HCT116 (cell line): ENCODE results near the gene CMC1. TPM values are rescaled to one million over a fixed set of nuclear protein-coding genes. Genes with fewer than 3 reads are reported as not detected.

ENCODE experiments used
- ATAC-seq: fragments of 200-7000 bp; cut with Tn5 transposase; 2 replicates; pipeline ENCODE4 v1.9.1; 2020; ENCODE audit warnings: mild to moderate bottlenecking, moderate library complexity
- BruUV-seq: library from RNA; stranded (reverse); fragments of 400-500 nt; replicated peaks from 2 replicates; lab custom pipeline; 2021; lab: Mats Ljungman, UMichigan
- CTCF ChIA-PET: fragments of 300-600 bp; sonication (Branson Sonifier 250); formaldehyde crosslinking; loops from one replicate; lab custom pipeline; 2021; ENCODE audit warnings: antibody characterized with exemption; lab: Charles Lee
- POLR2A ChIA-PET: fragments of 300-600, 350-600 bp; sonication (Branson Sonifier 250); formaldehyde crosslinking; loops from one replicate; lab custom pipeline; 2021; ENCODE audit warnings: antibody characterized with exemption; lab: Charles Lee
- RAD21 ChIA-PET, 2 experiments: fragments of 300-600 bp; sonication (Branson Sonifier 250); formaldehyde crosslinking; loops; one replicate each; lab custom pipeline; 2023; ENCODE audit warnings: low total read pairs in 2 of 2; ENCODE audit not compliant: uncharacterized antibody in 2 of 2, unreplicated experiment in 2 of 2, low non-redundant PET in 1 of 2; lab: Charles Lee
- DNase-seq: peaks from one replicate; pipeline ENCODE4 v3.0.0-alpha.2; 2010; ENCODE audit warnings: low read depth, low spot score
- H2AFZ ChIP-seq: fragments of 200-600 bp; shearing (Covaris generic), sonication (generic); 2 replicates; pipeline ENCODE4 v1.6.1; 2017; ENCODE audit warnings: low read depth, mixed run types, mixed read lengths, antibody characterized with exemption, low read length; ENCODE audit not compliant: poor library complexity, severe bottlenecking
- H3K27ac ChIP-seq: 2 replicates; pipeline ENCODE4 v1.5.1; 2012; ENCODE audit warnings: low read depth, low read length
- H3K27me3 ChIP-seq: fragments of 200-600 bp; sonication (generic); 2 replicates; pipeline ENCODE4 v1.6.1; 2016; ENCODE audit warnings: mixed run types, low read length, mixed read lengths; ENCODE audit not compliant: insufficient read depth
- H3K36me3 ChIP-seq, 2 experiments: fragments of 200-500 bp in 1 of 2; fragments of 200-600 bp in 1 of 2; sonication (Bioruptor generic) in 1 of 2; sonication (generic) in 1 of 2; 2 replicates each; pipeline versions ENCODE4 v1.5.1 to v1.6.1; 2014 to 2016; ENCODE audit warnings: low read length in 2 of 2, inconsistent platforms in 1 of 2, mixed read lengths in 1 of 2, mixed run types in 1 of 2; ENCODE audit not compliant: insufficient read depth in 2 of 2, control insufficient read depth in 1 of 2
- H3K4me1 ChIP-seq, 2 experiments: fragments of 200-600 bp in 1 of 2; sonication (generic) in 1 of 2; 2 replicates each; pipeline versions ENCODE4 v1.5.1 to v1.6.1; 2012 to 2017; ENCODE audit warnings: low read length in 2 of 2, inconsistent platforms in 1 of 2, mild to moderate bottlenecking in 1 of 2, mixed read lengths in 1 of 2, mixed run types in 1 of 2, moderate library complexity in 1 of 2; ENCODE audit not compliant: insufficient read depth in 2 of 2, control insufficient read depth in 1 of 2
- H3K4me2 ChIP-seq: fragments of 200-600 bp; sonication (generic); 2 replicates; pipeline ENCODE4 v1.6.1; 2017; ENCODE audit warnings: mixed run types, low read length, mixed read lengths
- H3K4me3 ChIP-seq, 2 experiments: fragments of 200-600 bp in 1 of 2; sonication (generic) in 1 of 2; replicated peaks in 1 of 2; 2 replicates each; pipeline ENCODE4 v1.5.1; 2011 to 2016; ENCODE audit warnings: low read length in 2 of 2, control low read depth in 1 of 2, low read depth in 1 of 2, mild to moderate bottlenecking in 1 of 2, mixed read lengths in 1 of 2, mixed run types in 1 of 2
- H3K79me2 ChIP-seq: fragments of 200-600 bp; sonication (generic); 2 replicates; pipeline ENCODE4 v1.6.1; 2017; ENCODE audit warnings: mild to moderate bottlenecking, mixed run types, low read length, moderate library complexity, mixed read lengths; ENCODE audit not compliant: insufficient read depth
- H3K9ac ChIP-seq: fragments of 200-600 bp; sonication (generic); 2 replicates; pipeline ENCODE4 v1.6.1; 2016; ENCODE audit warnings: low read length, mixed read lengths
- H3K9me2 ChIP-seq: fragments of 200-600 bp; sonication (generic), shearing (Covaris generic); 2 replicates; pipeline ENCODE4 v1.6.1; 2017; ENCODE audit warnings: mixed run types, mild to moderate bottlenecking, moderate library complexity; ENCODE audit not compliant: insufficient read depth
- H3K9me3 ChIP-seq, 2 experiments: fragments of 200-500 bp in 1 of 2; fragments of 200-600 bp in 1 of 2; sonication (Bioruptor generic) in 1 of 2; sonication (generic) in 1 of 2; 2 replicates each; pipeline ENCODE4 v1.6.1; 2014 to 2017; ENCODE audit warnings: low read length in 2 of 2, mixed read lengths in 2 of 2, inconsistent platforms in 1 of 2, low read depth in 1 of 2, mild to moderate bottlenecking in 1 of 2, mixed run types in 1 of 2, moderate library complexity in 1 of 2; ENCODE audit not compliant: control insufficient read depth in 1 of 2, insufficient read depth in 1 of 2
- H4K20me1 ChIP-seq: fragments of 200-600 bp; sonication (generic), shearing (Covaris generic); 2 replicates; pipeline ENCODE4 v1.6.1; 2017; ENCODE audit warnings: mixed run types, mild to moderate bottlenecking, moderate library complexity; ENCODE audit not compliant: insufficient read depth
- CBX3 ChIP-seq: IDR thresholded peaks from 2 replicates; pipeline ENCODE4 v1.6.1; 2012; ENCODE audit warnings: low read depth
- EGR1 ChIP-seq: IDR thresholded peaks from 2 replicates; pipeline ENCODE4 v1.6.1; 2012; ENCODE audit warnings: low read depth
- ELF1 ChIP-seq: IDR thresholded peaks from 2 replicates; pipeline ENCODE4 v1.6.1; 2012; ENCODE audit warnings: low read depth, borderline replicate concordance
- EZH2 ChIP-seq: fragments of 200-600 bp; sonication (generic); IDR thresholded peaks from 2 replicates; pipeline ENCODE4 v1.6.1; 2017; ENCODE audit warnings: antibody characterized with exemption, mixed run types
- FOSL1 ChIP-seq: IDR thresholded peaks from 2 replicates; pipeline ENCODE4 v1.6.1; 2012; ENCODE audit warnings: low read depth
- POLR2A ChIP-seq: IDR thresholded peaks from 2 replicates; pipeline ENCODE4 v1.7.0; 2011; ENCODE audit warnings: borderline replicate concordance; ENCODE audit not compliant: insufficient read depth, insufficient read length; ENCODE audit errors: extremely low read depth
- RAD21 ChIP-seq: IDR thresholded peaks from 2 replicates; pipeline ENCODE4 v1.6.1; 2012; ENCODE audit warnings: low read depth, mild to moderate bottlenecking
- YY1 ChIP-seq: IDR thresholded peaks from 2 replicates; pipeline ENCODE4 v1.6.1; 2011; ENCODE audit warnings: low read length, low read depth, moderate library complexity, mild to moderate bottlenecking; ENCODE audit not compliant: insufficient replicate concordance; ENCODE audit errors: extremely low read depth
- intact Hi-C: fragments of 100-400 bp; cut with micrococcal nuclease; formaldehyde crosslinking; loops from 2 replicates; pipeline ENCODE4 v1.10.0; 2022
- total RNA-seq: library from RNA; stranded (reverse); gene quantifications from one replicate; pipeline ENCODE4 v1.2.1, GENCODE V29; 2021; ENCODE audit not compliant: unreplicated experiment
- TF ChIP-seq, protein P1 (sequence below): IDR thresholded peaks from 2 replicates; pipeline ENCODE4 v1.6.1; 2012
- TF ChIP-seq, protein P2 (sequence below): IDR thresholded peaks from 2 replicates; pipeline ENCODE4 v1.6.1; 2012; ENCODE audit warnings: low read depth
- TF ChIP-seq, protein P3 (sequence below): IDR thresholded peaks from 2 replicates; pipeline ENCODE4 v1.6.1; 2012

Gene CMC1
- total RNA-seq, 1 experiment from 2014 or later = 29.0 TPM

DNA sequence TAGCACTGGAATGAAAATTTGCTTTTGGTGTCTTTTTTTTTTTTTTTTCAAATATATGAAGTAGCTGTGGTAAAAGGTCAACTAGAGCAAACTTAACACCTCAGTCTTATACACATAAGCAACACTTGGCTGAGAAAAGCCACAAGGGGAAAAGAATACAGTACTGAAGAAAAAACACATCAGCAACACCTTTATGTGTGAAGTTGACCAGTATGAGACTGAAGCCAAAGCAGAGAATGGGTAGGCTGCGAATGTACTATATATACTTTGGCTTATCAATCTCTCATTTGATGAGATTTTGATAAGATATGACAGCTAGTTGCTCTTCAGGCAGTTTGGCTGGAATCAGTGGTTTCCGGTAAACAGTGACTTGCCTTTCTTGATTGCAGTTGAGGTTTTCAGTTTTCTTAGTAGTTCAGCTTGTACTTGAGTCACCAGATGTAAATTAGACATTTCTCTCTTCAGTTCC, 85.1 kb downstream of the CMC1 start:
- RAD21 ChIA-PET = interaction anchor here in 1 of 2 experiments (1.0 kb wide), 1 partner anchor 615 kb away, joined by 3 read pairs; no protein-coding TSS in a partner anchor
- ATAC-seq = no peak
- intact Hi-C loops = loop anchor here (5.0 to 10.0 kb wide), 2 partner anchors 1012 to 1194 kb away; no protein-coding TSS in a partner anchor
- Histone ChIP-seq H3K9me3 (no peaks in the 10 kb centered on the region), H4K20me1 (no peaks in the 10 kb centered on the region), H3K27me3 (no peaks in the 10 kb centered on the region), H3K79me2 (no peaks in the 10 kb centered on the region), H3K9me2 (no peaks in the 10 kb centered on the region), H3K4me1 (no peaks in the 10 kb centered on the region), H3K36me3 (peaks cover 16 to 25% of the 10 kb centered on the region in 2 experiments; a peak in 3 of 4 replicates), H2AFZ (no peak overlapping the region), H3K27ac (no peak overlapping the region), H3K9ac (no peak overlapping the region), H3K4me2 (no peak overlapping the region), H3K4me3 (no peak overlapping the region)
- no peak for DNase-seq
- BruUV-seq = no TSS peak
- CTCF ChIA-PET = interaction anchor here (0.5 to 5.2 kb wide), 5 partner anchors 9 to 617 kb away, joined by 3 to 47 read pairs (median 3); partner anchors contain the start of gene EOMES
- TF ChIP-seq EGR1 (no peak), YY1 (no peak), POLR2A (no peak), CBX3 (no peak), EZH2 (no peak), FOSL1 (no peak), ELF1 (no peak), RAD21 (no peak)
- TF ChIP-seq, protein P1, sequence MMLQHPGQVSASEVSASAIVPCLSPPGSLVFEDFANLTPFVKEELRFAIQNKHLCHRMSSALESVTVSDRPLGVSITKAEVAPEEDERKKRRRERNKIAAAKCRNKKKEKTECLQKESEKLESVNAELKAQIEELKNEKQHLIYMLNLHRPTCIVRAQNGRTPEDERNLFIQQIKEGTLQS = no peak
- TF ChIP-seq, protein P2, sequence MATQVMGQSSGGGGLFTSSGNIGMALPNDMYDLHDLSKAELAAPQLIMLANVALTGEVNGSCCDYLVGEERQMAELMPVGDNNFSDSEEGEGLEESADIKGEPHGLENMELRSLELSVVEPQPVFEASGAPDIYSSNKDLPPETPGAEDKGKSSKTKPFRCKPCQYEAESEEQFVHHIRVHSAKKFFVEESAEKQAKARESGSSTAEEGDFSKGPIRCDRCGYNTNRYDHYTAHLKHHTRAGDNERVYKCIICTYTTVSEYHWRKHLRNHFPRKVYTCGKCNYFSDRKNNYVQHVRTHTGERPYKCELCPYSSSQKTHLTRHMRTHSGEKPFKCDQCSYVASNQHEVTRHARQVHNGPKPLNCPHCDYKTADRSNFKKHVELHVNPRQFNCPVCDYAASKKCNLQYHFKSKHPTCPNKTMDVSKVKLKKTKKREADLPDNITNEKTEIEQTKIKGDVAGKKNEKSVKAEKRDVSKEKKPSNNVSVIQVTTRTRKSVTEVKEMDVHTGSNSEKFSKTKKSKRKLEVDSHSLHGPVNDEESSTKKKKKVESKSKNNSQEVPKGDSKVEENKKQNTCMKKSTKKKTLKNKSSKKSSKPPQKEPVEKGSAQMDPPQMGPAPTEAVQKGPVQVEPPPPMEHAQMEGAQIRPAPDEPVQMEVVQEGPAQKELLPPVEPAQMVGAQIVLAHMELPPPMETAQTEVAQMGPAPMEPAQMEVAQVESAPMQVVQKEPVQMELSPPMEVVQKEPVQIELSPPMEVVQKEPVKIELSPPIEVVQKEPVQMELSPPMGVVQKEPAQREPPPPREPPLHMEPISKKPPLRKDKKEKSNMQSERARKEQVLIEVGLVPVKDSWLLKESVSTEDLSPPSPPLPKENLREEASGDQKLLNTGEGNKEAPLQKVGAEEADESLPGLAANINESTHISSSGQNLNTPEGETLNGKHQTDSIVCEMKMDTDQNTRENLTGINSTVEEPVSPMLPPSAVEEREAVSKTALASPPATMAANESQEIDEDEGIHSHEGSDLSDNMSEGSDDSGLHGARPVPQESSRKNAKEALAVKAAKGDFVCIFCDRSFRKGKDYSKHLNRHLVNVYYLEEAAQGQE = no peak
- TF ChIP-seq, protein P3, sequence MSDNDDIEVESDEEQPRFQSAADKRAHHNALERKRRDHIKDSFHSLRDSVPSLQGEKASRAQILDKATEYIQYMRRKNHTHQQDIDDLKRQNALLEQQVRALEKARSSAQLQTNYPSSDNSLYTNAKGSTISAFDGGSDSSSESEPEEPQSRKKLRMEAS = no peak
- POLR2A ChIA-PET = no interaction called here
